Left colon (tissue), 2 donors: Measurements from ENCODE around the gene MYO3B. TPM values are rescaled to one million over a fixed set of nuclear protein-coding genes. Genes with fewer than 3 reads are reported as not detected.
"Not testable (repeated sequence)": the region's sequence is repeated elsewhere in the genome, so short reads cannot be mapped to it uniquely, and the experiment has no call there.

Experiments used
- ATAC-seq: fragments of 200-7000 bp; cut with Tn5 transposase; one replicate; pipeline ENCODE4 v1.9.1; 2020; ENCODE audit warnings: mild to moderate bottlenecking, moderate library complexity
- DNase-seq, 2 donors: peaks; one replicate each; pipeline ENCODE4 v3.0.0-alpha.2; 2020
- intact Hi-C, 2 donors: fragments of 100-400 bp; cut with DNase I in 1 of 2; cut with micrococcal nuclease in 1 of 2; formaldehyde crosslinking; loops; one replicate each; pipeline versions ENCODE4 v1.11.2 to v1.14.0; 2022; cut with DNase I, micrococcal nuclease
- total RNA-seq, 2 donors: library from RNA; stranded (reverse); fragmentation: NEBNext Ultra II Directional; extraction: Animal tissue kit (Norgen Biotek cat#: 25700); gene quantifications; one replicate each; pipeline ENCODE4 v1.2.1, GENCODE V29; 2021
- donor health status: DM: no; HTN: no; CAD: no.
- donor health status: DM: yes; HTN: yes; CAD: no.

The MYO3B gene
- total RNA-seq, 2 donors from 2014 or later: 0.09 TPM; not detected in 1

GRCh38 chr2:170276925-170277629, 99.1 kb downstream of the MYO3B start:
- DNase-seq (no peak), ATAC-seq (no peak)
- intact Hi-C loops: no loop called here

- ATAC-seq (no peak), DNase-seq (no peak)
- intact Hi-C loops: no loop called here
These were observed 100.0 kb downstream of the MYO3B start for GRCh38 chr2:170277951-170278350.

GRCh38 chr2:170279615-170280014, 101.7 kb downstream of the MYO3B start:
- DNase-seq, intact Hi-C loops, ATAC-seq: not testable (repeated sequence)

- intact Hi-C loops: no loop called here
- ATAC-seq: no peak
These were observed 104.9 kb downstream of the MYO3B start for GRCh38 chr2:170282851-170283250.

GRCh38 chr2:170284205-170284604, 106.3 kb downstream of the MYO3B start:
- intact Hi-C loops: no loop called here
- ATAC-seq: no peak
- no peak for DNase-seq

More at GRCh38 chr2:170282851-170283250, 104.9 kb downstream of the MYO3B start:
- DNase-seq: no peak

- no peak for ATAC-seq
- no peak for DNase-seq
- intact Hi-C loops: no loop called here
These were observed 110.9 kb downstream of the MYO3B start for GRCh38 chr2:170288859-170289258.

- intact Hi-C loops: no loop called here
- no peak for ATAC-seq
- no peak for DNase-seq
These were observed 113.5 kb downstream of the MYO3B start for GRCh38 chr2:170291474-170291873.

GRCh38 chr2:170292415-170292814, 114.5 kb downstream of the MYO3B start:
- DNase-seq (no peak), ATAC-seq (no peak)
- intact Hi-C loops: no loop called here

- ATAC-seq (no peak), DNase-seq (no peak)
- intact Hi-C loops: no loop called here
These were observed 119.5 kb downstream of the MYO3B start for GRCh38 chr2:170297496-170297895.

- ATAC-seq: no peak
- intact Hi-C loops: no loop called here
- no peak for DNase-seq
These were observed 120.2 kb downstream of the MYO3B start for GRCh38 chr2:170298115-170298514.

GRCh38 chr2:170298861-170299429, 121.0 kb downstream of the MYO3B start:
- intact Hi-C loops: no loop called here
- no peak for DNase-seq
- ATAC-seq: no peak

GRCh38 chr2:170300993-170301392, 123.0 kb downstream of the MYO3B start:
- DNase-seq (no peak), ATAC-seq (no peak)
- intact Hi-C loops: no loop called here

- no peak for DNase-seq
- intact Hi-C loops: no loop called here
- ATAC-seq: no peak
These were observed 123.7 kb downstream of the MYO3B start for GRCh38 chr2:170301626-170302025.

GRCh38 chr2:170305711-170306110, 127.8 kb downstream of the MYO3B start:
- ATAC-seq (peak; percentile 89), DNase-seq (no peak)
- intact Hi-C loops: no loop called here

- intact Hi-C loops: no loop called here
- ATAC-seq (peak; percentile 75), DNase-seq (no peak)
These were observed 128.4 kb downstream of the MYO3B start for GRCh38 chr2:170306293-170306873.

- intact Hi-C loops: no loop called here
- ATAC-seq (peak; percentile 41), DNase-seq (no peak)
These were observed 129.1 kb downstream of the MYO3B start for GRCh38 chr2:170307052-170307451.

GRCh38 chr2:170307555-170308351, 129.8 kb downstream of the MYO3B start:
- peak; percentile 23 for ATAC-seq
- intact Hi-C loops: no loop called here
- no peak for DNase-seq

GRCh38 chr2:170310876-170311502, 133.0 kb downstream of the MYO3B start:
- DNase-seq: no peak
- intact Hi-C loops: no loop called here
- ATAC-seq: no peak

- intact Hi-C loops: no loop called here
- ATAC-seq (peak; percentile 65), DNase-seq (no peak)
These were observed 135.5 kb downstream of the MYO3B start for GRCh38 chr2:170313347-170313991.
